ENCODE data around the gene RFX7. TPM values are rescaled to one million over a fixed set of nuclear protein-coding genes. Genes with fewer than 3 reads are reported as not detected.

Gene RFX7
- total RNA-seq, 6 experiments from 2014 or later, result 4.5 to 7.1 (median 5.8) TPM

GRCh38 chr15:56254265-56254664 lies 10.6 kb upstream of the RFX7 start:
- H3K4me1 ChIP-seq, result no peaks in the 10 kb centered on the region
- no peak for TF ChIP-seq POLR2A (IDR thresholded peaks at IDR 0.05)
- no peak for TF ChIP-seq CTCF (IDR thresholded peaks at IDR 0.05)
- DNase-seq (no peak), ATAC-seq (no peak)
- H3K4me3 ChIP-seq, result no peak overlapping the region
- no peaks in the 10 kb centered on the region for H3K9me3 ChIP-seq
- no peak overlapping the region for H3K27ac ChIP-seq
- no peaks in the 10 kb centered on the region for H3K36me3 ChIP-seq
- H3K27me3 ChIP-seq, result no peaks in the 10 kb centered on the region
- intact Hi-C loops (cut with DNase I), result no loop called here

GRCh38 chr15:56252386-56252785 lies 8.7 kb upstream of the RFX7 start:
- no peak for ATAC-seq
- Histone ChIP-seq H3K4me1 (no peaks in the 10 kb centered on the region), H3K4me3 (no peak overlapping the region), H3K9me3 (no peaks in the 10 kb centered on the region), H3K36me3 (no peaks in the 10 kb centered on the region), H3K27ac (no peak overlapping the region), H3K27me3 (no peaks in the 10 kb centered on the region)
- no peak for DNase-seq
- 48% methylated on average over 2 of the region's 2 CpGs for WGBS (ENCODE audit: insufficient coverage, low coverage, low lambda C conversion rate, missing lambda C conversion rate)
- TF ChIP-seq CTCF (IDR thresholded peaks at IDR 0.05) (no peak), POLR2A (IDR thresholded peaks at IDR 0.05) (no peak)
- intact Hi-C loops (cut with DNase I), result no loop called here

- H3K36me3 ChIP-seq, result no peaks in the 10 kb centered on the region
- H3K9me3 ChIP-seq, result no peaks in the 10 kb centered on the region
- H3K4me3 ChIP-seq, result no peak overlapping the region
- no peak for TF ChIP-seq CTCF (IDR thresholded peaks at IDR 0.05)
- TF ChIP-seq POLR2A (IDR thresholded peaks at IDR 0.05), result no peak
- no peaks in the 10 kb centered on the region for H3K27me3 ChIP-seq
- no peak for ATAC-seq
- H3K4me1 ChIP-seq, result no peaks in the 10 kb centered on the region
- intact Hi-C loops (cut with DNase I), result no loop called here
- no peak overlapping the region for H3K27ac ChIP-seq
- no peak for DNase-seq
- WGBS (ENCODE audit: insufficient coverage, low coverage, low lambda C conversion rate, missing lambda C conversion rate), result 67% methylated on average over 4 of the region's 4 CpGs
These were observed 7.8 kb upstream of the RFX7 start for GRCh38 chr15:56251315-56252095.

- H3K9me3 ChIP-seq, result no peaks in the 10 kb centered on the region
- intact Hi-C loops (cut with DNase I), result no loop called here
- no peak for ATAC-seq
- H3K36me3 ChIP-seq, result no peaks in the 10 kb centered on the region
- H3K4me3 ChIP-seq, result no peak overlapping the region
- peaks cover 0 to 1% (median 0%) of the 10 kb centered on the region in 4 donors for H3K4me1 ChIP-seq
- no peak for DNase-seq
- 88% methylated on average over 1 of the region's 1 CpG for WGBS (ENCODE audit: insufficient coverage, low coverage, low lambda C conversion rate, missing lambda C conversion rate)
- no peak for TF ChIP-seq POLR2A (IDR thresholded peaks at IDR 0.05)
- TF ChIP-seq CTCF (IDR thresholded peaks at IDR 0.05), result no peak
- no peak overlapping the region for H3K27ac ChIP-seq
- no peaks in the 10 kb centered on the region for H3K27me3 ChIP-seq
These were observed 6.9 kb upstream of the RFX7 start for GRCh38 chr15:56250626-56251025.

- Histone ChIP-seq H3K27me3 (no peaks in the 10 kb centered on the region), H3K36me3 (no peaks in the 10 kb centered on the region), H3K27ac (no peak overlapping the region), H3K4me3 (no peak overlapping the region), H3K4me1 (peaks cover 0 to 11% (median 0%) of the 10 kb centered on the region in 4 donors), H3K9me3 (no peaks in the 10 kb centered on the region)
- TF ChIP-seq POLR2A (IDR thresholded peaks at IDR 0.05) (no peak), CTCF (IDR thresholded peaks at IDR 0.05) (peak in 1 of 4 donors; percentile 6)
- intact Hi-C loops (cut with DNase I), result no loop called here
- ATAC-seq (no peak), DNase-seq (no peak)
These were observed 5.4 kb upstream of the RFX7 start for GRCh38 chr15:56249092-56249491.
